Esophagus squamous epithelium (tissue), 5 donors: ENCODE data around the gene DENND1B. TPM values are rescaled to one million over a fixed set of nuclear protein-coding genes. Genes with fewer than 3 reads are reported as not detected.

Experiments
- DNase-seq: peaks from one replicate; lab custom pipeline; 2025; lab: John Stamatoyannopoulos, UW
- H3K27ac ChIP-seq, 4 donors: fragments of 200-600 bp; sonication (generic); one replicate each; pipeline ENCODE4 v1.5.1; 2016 to 2019; ENCODE audit warnings: mild to moderate bottlenecking in 1 of 4
- H3K27me3 ChIP-seq, 4 donors: fragments of 200-600 bp; sonication (generic); 1 replicate in 3 of 4; 2 replicates in 1 of 4; pipeline versions ENCODE4 v1.5.1 to v1.6.0; 2017 to 2021; ENCODE audit warnings: antibody characterized with exemption in 1 of 4
- H3K36me3 ChIP-seq, 3 donors: fragments of 200-600 bp; sonication (generic); one replicate each; pipeline ENCODE4 v1.5.1; 2016 to 2019
- H3K4me1 ChIP-seq, 3 donors: fragments of 200-600 bp; sonication (generic); one replicate each; pipeline ENCODE4 v1.5.1; 2017 to 2019
- H3K4me3 ChIP-seq, 4 donors: fragments of 200-600 bp; sonication (generic); 1 replicate in 3 of 4; 2 replicates in 1 of 4; pipeline ENCODE4 v1.5.1; 2016 to 2019; ENCODE audit warnings: mild to moderate bottlenecking in 2 of 4, moderate library complexity in 1 of 4
- H3K9me3 ChIP-seq, 3 donors: fragments of 200-600 bp; sonication (generic); one replicate each; pipeline ENCODE4 v1.5.1; 2016 to 2019
- CTCF ChIP-seq, 6 experiments: fragments of 450-650 bp in 4 of 6; fragments of 200-600 bp in 2 of 6; sonication (generic) in 2 of 6; IDR thresholded peaks; one replicate each; pipeline ENCODE4 v1.5.1; 2016 to 2019; ENCODE audit warnings: antibody characterized with exemption in 6 of 6, mild to moderate bottlenecking in 4 of 6, moderate library complexity in 4 of 6
- POLR2A ChIP-seq, 4 donors: fragments of 450-650 bp; IDR thresholded peaks; one replicate each; pipeline ENCODE4 v1.6.1; 2017; ENCODE audit warnings: antibody characterized with exemption in 4 of 4, mild to moderate bottlenecking in 4 of 4, moderate library complexity in 3 of 4
- WGBS, 2 donors: methylation state at CpG; one replicate each; pipeline ENCODE4 v1.1.5; 2018; 5-methylcytosine and 5-hydroxymethylcytosine counted together
- intact Hi-C: fragments of 100-400 bp; cut with DNase I; formaldehyde crosslinking; loops from one replicate; pipeline ENCODE4 v1.15.0; 2022
- total RNA-seq, 4 donors: library from RNA; depleted of rRNA; stranded (reverse); fragments of >200 nt; gene quantifications; one replicate each; pipeline ENCODE4 v1.1.0, GENCODE V29; 2016
- donor health status: DM: yes; HTN: yes; CAD: no.

DENND1B gene, protein sequence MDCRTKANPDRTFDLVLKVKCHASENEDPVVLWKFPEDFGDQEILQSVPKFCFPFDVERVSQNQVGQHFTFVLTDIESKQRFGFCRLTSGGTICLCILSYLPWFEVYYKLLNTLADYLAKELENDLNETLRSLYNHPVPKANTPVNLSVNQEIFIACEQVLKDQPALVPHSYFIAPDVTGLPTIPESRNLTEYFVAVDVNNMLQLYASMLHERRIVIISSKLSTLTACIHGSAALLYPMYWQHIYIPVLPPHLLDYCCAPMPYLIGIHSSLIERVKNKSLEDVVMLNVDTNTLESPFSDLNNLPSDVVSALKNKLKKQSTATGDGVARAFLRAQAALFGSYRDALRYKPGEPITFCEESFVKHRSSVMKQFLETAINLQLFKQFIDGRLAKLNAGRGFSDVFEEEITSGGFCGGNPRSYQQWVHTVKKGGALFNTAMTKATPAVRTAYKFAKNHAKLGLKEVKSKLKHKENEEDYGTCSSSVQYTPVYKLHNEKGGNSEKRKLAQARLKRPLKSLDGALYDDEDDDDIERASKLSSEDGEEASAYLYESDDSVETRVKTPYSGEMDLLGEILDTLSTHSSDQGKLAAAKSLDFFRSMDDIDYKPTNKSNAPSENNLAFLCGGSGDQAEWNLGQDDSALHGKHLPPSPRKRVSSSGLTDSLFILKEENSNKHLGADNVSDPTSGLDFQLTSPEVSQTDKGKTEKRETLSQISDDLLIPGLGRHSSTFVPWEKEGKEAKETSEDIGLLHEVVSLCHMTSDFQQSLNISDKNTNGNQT
- 10 to 100 TPM; 13.6 to 25.5 (median 18.2) TPM for total RNA-seq

- DNase-seq, result peak; percentile 43
- Histone ChIP-seq H3K27ac (peak within 1 kb of the TSS; percentile 93 to 97 (median 96)), H3K9me3 (no peaks in the 10 kb centered on the region), H3K4me1 (peaks cover 18 to 63% (median 18%) of the 10 kb centered on the region in 3 donors), H3K4me3 (peak within 1 kb of the TSS; percentile 67 to 89 (median 79)), H3K27me3 (no peaks in the 10 kb centered on the region), H3K36me3 (no peaks in the 10 kb centered on the region)
- peak in 4 of 6 experiments; percentile 10 to 41 (median 23) for TF ChIP-seq CTCF (IDR thresholded peaks at IDR 0.05)
- TF ChIP-seq POLR2A (IDR thresholded peaks at IDR 0.05), result peak in 3 of 4 donors; percentile 27 to 74 (median 29)
- intact Hi-C loops, result no loop called here
- 13 to 22% methylated on average over 6 to 11 of the region's 51 CpGs for WGBS, 2 donors
Observed at GRCh38 chr1:197775282-197776262, at the start of gene DENND1B. TSS of gene DENND1B (minus strand) at chr1:197775480. CDS start at chr1:197775155, 325 bp downstream.

DNA sequence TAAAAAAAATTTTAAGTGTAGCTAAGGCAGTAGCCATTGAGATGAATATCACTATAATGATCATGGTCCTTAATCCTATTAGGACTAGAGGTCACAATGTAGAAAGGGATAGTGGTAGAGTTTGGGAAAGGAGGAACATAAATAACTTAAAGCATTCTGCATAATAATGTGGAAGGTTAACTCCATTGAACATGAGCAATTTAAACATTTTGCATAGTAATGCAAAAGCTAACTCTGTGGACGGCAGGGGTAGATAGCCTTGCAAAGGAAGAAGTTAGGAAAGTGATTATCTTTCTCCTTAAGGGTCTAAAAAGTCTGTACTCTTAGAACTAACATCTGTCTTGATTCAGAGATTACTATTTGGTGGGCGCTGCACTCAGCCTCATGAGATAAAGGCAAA lies 39.0 kb upstream of the DENND1B start:
- no peaks in the 10 kb centered on the region for H3K36me3 ChIP-seq
- H3K4me1 ChIP-seq, result no peaks in the 10 kb centered on the region
- DNase-seq, result no peak
- no peak overlapping the region for H3K4me3 ChIP-seq
- no peaks in the 10 kb centered on the region for H3K9me3 ChIP-seq
- no peak overlapping the region for H3K27ac ChIP-seq
- no peaks in the 10 kb centered on the region for H3K27me3 ChIP-seq
- intact Hi-C loops, result no loop called here
- 80 to 88% methylated on average over 2 of the region's 2 CpGs for whole genome bisulfite sequencing, 2 donors
- TF ChIP-seq CTCF (IDR thresholded peaks at IDR 0.05) (no peak), POLR2A (IDR thresholded peaks at IDR 0.05) (no peak)

GRCh38 chr1:197813741-197814140 lies 38.5 kb upstream of the DENND1B start:
- 38 to 60% methylated on average over 3 to 5 of the region's 5 CpGs for WGBS, 2 donors
- Histone ChIP-seq H3K27me3 (no peaks in the 10 kb centered on the region), H3K27ac (no peak overlapping the region), H3K36me3 (no peaks in the 10 kb centered on the region), H3K9me3 (no peaks in the 10 kb centered on the region), H3K4me3 (no peak overlapping the region), H3K4me1 (no peaks in the 10 kb centered on the region)
- intact Hi-C loops, result no loop called here
- TF ChIP-seq POLR2A (IDR thresholded peaks at IDR 0.05), result no peak
- TF ChIP-seq CTCF (IDR thresholded peaks at IDR 0.05), result no peak
- DNase-seq, result no peak

- H3K4me1 ChIP-seq, result peaks cover 0 to 5% (median 0%) of the 10 kb centered on the region in 3 donors
- H3K27me3 ChIP-seq, result no peaks in the 10 kb centered on the region
- WGBS, 2 donors, result 44 to 52% methylated on average over 1 of the region's 1 CpG
- no peak overlapping the region for H3K27ac ChIP-seq
- no peak for TF ChIP-seq CTCF (IDR thresholded peaks at IDR 0.05)
- TF ChIP-seq POLR2A (IDR thresholded peaks at IDR 0.05), result no peak
- no peaks in the 10 kb centered on the region for H3K36me3 ChIP-seq
- intact Hi-C loops, result no loop called here
- no peaks in the 10 kb centered on the region for H3K9me3 ChIP-seq
- no peak for DNase-seq
- no peak overlapping the region for H3K4me3 ChIP-seq
Observed at GRCh38 chr1:197811769-197812168, 36.5 kb upstream of the DENND1B start.
